C1 segment of cervical spinal cord (tissue), 14 donors: ENCODE results near the gene MGAM2.
"Not testable (repeated sequence)": the region's sequence is repeated elsewhere in the genome, so short reads cannot be mapped to it uniquely, and the experiment has no call there.

Experiments used
- DNase-seq, 14 donors: peaks; one replicate each; lab custom pipeline; 2025; lab: John Stamatoyannopoulos, UW

MGAM2 gene

GRCh38 chr7:142111499-142111898 lies at the start of gene MGAM2:
Gene MGAM2 (plus strand): TSS chr7:142111718. CDS start chr7:142116874, 5,156 bp downstream.
- DNase-seq, result no peak

GRCh38 chr7:142063551-142064442 lies 47.7 kb upstream of the MGAM2 start:
- DNase-seq, result peak in 2 of 14 donors; percentile 1 to 3

GRCh38 chr7:142066536-142066935 lies 45.0 kb upstream of the MGAM2 start:
- no peak for DNase-seq

GRCh38 chr7:142077762-142078161 lies 33.8 kb upstream of the MGAM2 start:
- no peak for DNase-seq

- no peak for DNase-seq
These were observed 27.9 kb upstream of the MGAM2 start for GRCh38 chr7:142083605-142084004.

GRCh38 chr7:142085428-142085827 lies 26.1 kb upstream of the MGAM2 start:
- no peak for DNase-seq

GRCh38 chr7:142088022-142088714 lies 23.4 kb upstream of the MGAM2 start:
- DNase-seq, result peak in 10 of 14 donors; percentile 2 to 84 (median 6)

GRCh38 chr7:142089035-142089434 lies 22.5 kb upstream of the MGAM2 start:
- no peak for DNase-seq

GRCh38 chr7:142091961-142092360 lies 19.6 kb upstream of the MGAM2 start:
- DNase-seq, result no peak

GRCh38 chr7:142094861-142095260 lies 16.7 kb upstream of the MGAM2 start:
- DNase-seq, result no peak

GRCh38 chr7:142097571-142097970 lies 13.9 kb upstream of the MGAM2 start:
- no peak for DNase-seq

GRCh38 chr7:142098004-142098403 lies 13.5 kb upstream of the MGAM2 start:
- DNase-seq, result no peak

GRCh38 chr7:142099347-142099746 lies 12.2 kb upstream of the MGAM2 start:
- not testable (repeated sequence) for DNase-seq

- DNase-seq, result no peak
These were observed 10.9 kb upstream of the MGAM2 start for GRCh38 chr7:142100634-142101033.

GRCh38 chr7:142101794-142102193 lies 9.7 kb upstream of the MGAM2 start:
- not testable (repeated sequence) for DNase-seq

- DNase-seq, result peak in 1 of 14 donors; percentile 5
These were observed 6.7 kb upstream of the MGAM2 start for GRCh38 chr7:142104550-142105527.

- DNase-seq, result no peak
These were observed 2.6 kb upstream of the MGAM2 start for GRCh38 chr7:142108728-142109505.

- DNase-seq, result no peak
These were observed 1.4 kb upstream of the MGAM2 start for GRCh38 chr7:142110098-142110497.

- DNase-seq, result no peak
These were observed 880 bp upstream of the MGAM2 start for GRCh38 chr7:142110638-142111037.

- no peak for DNase-seq
These were observed 568 bp downstream of the MGAM2 start for GRCh38 chr7:142112086-142112485.

- DNase-seq, result no peak
These were observed 2.7 kb downstream of the MGAM2 start for GRCh38 chr7:142114207-142114606.
